Measurements from ENCODE around the gene SLC25A39.

DNA sequence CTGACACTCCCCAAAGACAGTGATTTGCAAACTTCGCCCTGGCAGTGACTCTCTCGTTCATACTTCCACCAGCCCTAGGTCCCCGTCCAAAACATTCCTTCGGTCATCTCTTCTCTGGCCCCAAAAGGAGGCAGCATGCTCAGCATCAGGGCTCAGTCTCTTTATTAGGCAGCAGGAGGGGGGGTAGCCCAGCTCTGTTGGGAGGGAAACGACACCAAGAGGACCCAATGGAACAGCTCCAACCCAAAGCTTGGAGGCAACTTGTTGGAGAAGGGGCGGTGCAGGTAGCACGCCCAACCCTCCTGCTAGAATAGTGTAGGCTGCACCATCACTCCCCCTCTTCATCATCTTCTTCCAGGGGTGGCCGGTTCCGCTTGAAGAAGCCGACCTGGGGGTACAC lies 47.4 kb upstream of the SLC25A39 start:
- TF ChIP-seq POLR2A (IDR thresholded peaks at IDR 0.05; ENCODE audit: low read length) (peak; percentile 18), GATA1 (IDR thresholded peaks at IDR 0.05; ENCODE audit: low read depth, low read length) (no peak)

All from erythroblast (primary cell).